Glutamatergic neuron (in vitro differentiated cells): ENCODE data around the gene HMGXB3. TPM values are rescaled to one million over a fixed set of nuclear protein-coding genes. Genes with fewer than 3 reads are reported as not detected.

ENCODE experiments used
- DNase-seq: peaks from one replicate; pipeline ENCODE4 v3.0.0; 2022
- H3K27ac Mint-ChIP-seq: one replicate; pipeline ENCODE4 v1.8.0; 2020; ENCODE audit warnings: mild to moderate bottlenecking, mixed read lengths, inconsistent platforms; ENCODE audit not compliant: unreplicated experiment
- H3K27me3 Mint-ChIP-seq: one replicate; pipeline ENCODE4 v1.8.0; 2020; ENCODE audit warnings: mild to moderate bottlenecking, moderate library complexity, mixed read lengths, inconsistent platforms; ENCODE audit not compliant: unreplicated experiment
- H3K36me3 Mint-ChIP-seq: one replicate; pipeline ENCODE4 v1.8.0; 2020; ENCODE audit warnings: mild to moderate bottlenecking, mixed read lengths, inconsistent platforms; ENCODE audit not compliant: unreplicated experiment
- H3K4me1 Mint-ChIP-seq: one replicate; pipeline ENCODE4 v1.8.0; 2020; ENCODE audit warnings: mild to moderate bottlenecking, low read depth, mixed read lengths, inconsistent platforms; ENCODE audit not compliant: unreplicated experiment
- H3K4me3 Mint-ChIP-seq: one replicate; pipeline ENCODE4 v1.8.0; 2020; ENCODE audit warnings: mild to moderate bottlenecking, mixed read lengths, inconsistent platforms; ENCODE audit not compliant: unreplicated experiment
- H3K9me3 Mint-ChIP-seq: one replicate; pipeline ENCODE4 v1.8.0; 2020; ENCODE audit warnings: mild to moderate bottlenecking, moderate library complexity, mixed read lengths, inconsistent platforms; ENCODE audit not compliant: unreplicated experiment
- total RNA-seq: library from RNA; stranded (reverse); fragmentation: NEBNext Ultra II Directional; extraction: Animal tissue kit (Norgen Biotek cat#: 25700); gene quantifications from one replicate; pipeline ENCODE4 v1.2.1, GENCODE V29; 2021; ENCODE audit not compliant: unreplicated experiment
- TF ChIP-seq, protein P1 (sequence below): fragments of 200-600 bp; sonication (generic); IDR thresholded peaks from one replicate; pipeline ENCODE4 v1.5.0; 2021; ENCODE audit not compliant: partially characterized antibody, unreplicated experiment

Gene HMGXB3
- total RNA-seq, 1 donor from 2014 or later: 48.6 TPM

DNA sequence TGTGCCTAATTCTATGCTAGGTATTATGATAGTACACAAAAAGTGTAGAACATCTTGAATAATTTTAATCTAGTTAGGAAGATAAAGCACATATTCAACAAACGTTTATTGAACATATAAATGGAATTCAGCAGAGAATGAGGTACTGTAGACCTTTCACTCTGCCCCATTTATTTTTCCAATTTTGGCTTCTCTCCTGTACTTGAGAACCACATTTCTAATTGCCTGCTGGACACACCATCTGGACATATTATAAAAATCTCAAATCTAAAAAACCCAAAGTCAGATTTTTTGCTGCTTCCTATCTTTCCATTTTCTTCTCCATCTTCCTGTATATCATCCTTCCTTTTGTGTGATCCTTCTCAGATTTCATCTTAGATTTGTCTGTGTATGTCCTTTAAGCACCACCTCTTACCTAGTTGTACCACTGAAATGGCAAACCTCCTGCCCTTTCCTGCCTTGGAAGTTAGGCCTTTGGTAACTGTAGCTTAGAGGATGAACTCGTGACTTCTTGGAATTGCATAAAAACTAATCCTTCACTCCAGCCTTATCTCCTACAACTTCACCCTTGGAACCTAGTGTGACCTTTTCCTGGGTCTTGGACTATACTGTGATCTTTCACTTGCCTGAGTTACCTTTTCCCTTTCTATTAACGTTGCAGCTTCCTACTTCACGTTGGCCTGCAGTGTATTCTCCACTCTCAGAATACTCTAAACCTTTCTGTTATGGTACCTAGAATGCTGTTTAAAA, 31.2 kb upstream of the HMGXB3 start:
- TF ChIP-seq, protein P1, sequence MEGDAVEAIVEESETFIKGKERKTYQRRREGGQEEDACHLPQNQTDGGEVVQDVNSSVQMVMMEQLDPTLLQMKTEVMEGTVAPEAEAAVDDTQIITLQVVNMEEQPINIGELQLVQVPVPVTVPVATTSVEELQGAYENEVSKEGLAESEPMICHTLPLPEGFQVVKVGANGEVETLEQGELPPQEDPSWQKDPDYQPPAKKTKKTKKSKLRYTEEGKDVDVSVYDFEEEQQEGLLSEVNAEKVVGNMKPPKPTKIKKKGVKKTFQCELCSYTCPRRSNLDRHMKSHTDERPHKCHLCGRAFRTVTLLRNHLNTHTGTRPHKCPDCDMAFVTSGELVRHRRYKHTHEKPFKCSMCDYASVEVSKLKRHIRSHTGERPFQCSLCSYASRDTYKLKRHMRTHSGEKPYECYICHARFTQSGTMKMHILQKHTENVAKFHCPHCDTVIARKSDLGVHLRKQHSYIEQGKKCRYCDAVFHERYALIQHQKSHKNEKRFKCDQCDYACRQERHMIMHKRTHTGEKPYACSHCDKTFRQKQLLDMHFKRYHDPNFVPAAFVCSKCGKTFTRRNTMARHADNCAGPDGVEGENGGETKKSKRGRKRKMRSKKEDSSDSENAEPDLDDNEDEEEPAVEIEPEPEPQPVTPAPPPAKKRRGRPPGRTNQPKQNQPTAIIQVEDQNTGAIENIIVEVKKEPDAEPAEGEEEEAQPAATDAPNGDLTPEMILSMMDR: no peak
- H3K36me3 Mint-ChIP-seq: no peaks in the 10 kb centered on the region

DNA sequence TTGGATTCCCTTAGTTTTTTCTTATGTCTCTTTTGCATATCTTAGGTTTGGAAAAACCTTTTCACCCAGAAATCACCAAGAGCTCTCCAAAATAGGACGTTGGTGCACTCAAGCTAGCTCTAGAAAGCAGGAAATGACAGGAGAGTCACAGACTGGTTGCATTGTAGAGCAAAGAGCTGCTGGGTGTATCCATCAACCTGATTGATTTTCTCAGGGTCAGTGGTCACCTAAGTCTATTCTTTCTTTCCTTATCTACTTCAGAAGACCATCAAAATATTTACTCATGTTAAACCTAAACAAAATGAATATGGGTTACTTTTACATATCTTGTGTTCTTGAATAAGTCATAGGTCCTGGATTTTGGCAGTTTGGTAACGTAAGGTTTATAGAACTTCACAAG, 25.1 kb upstream of the HMGXB3 start:
- TF ChIP-seq, protein P1: no peak
- Mint-ChIP-seq H3K27ac (no peak overlapping the region), H3K9me3 (no peaks in the 10 kb centered on the region), H3K4me3 (no peak overlapping the region), H3K36me3 (no peaks in the 10 kb centered on the region), H3K27me3 (no peaks in the 10 kb centered on the region), H3K4me1 (no peaks in the 10 kb centered on the region)
- no peak for DNase-seq

More for the DNA sequence above, 31.2 kb upstream of the HMGXB3 start:
- Mint-ChIP-seq H3K27me3 (no peaks in the 10 kb centered on the region), H3K9me3 (no peaks in the 10 kb centered on the region), H3K4me3 (no peak overlapping the region), H3K27ac (no peak overlapping the region), H3K4me1 (no peaks in the 10 kb centered on the region)
- DNase-seq: no peak

DNA sequence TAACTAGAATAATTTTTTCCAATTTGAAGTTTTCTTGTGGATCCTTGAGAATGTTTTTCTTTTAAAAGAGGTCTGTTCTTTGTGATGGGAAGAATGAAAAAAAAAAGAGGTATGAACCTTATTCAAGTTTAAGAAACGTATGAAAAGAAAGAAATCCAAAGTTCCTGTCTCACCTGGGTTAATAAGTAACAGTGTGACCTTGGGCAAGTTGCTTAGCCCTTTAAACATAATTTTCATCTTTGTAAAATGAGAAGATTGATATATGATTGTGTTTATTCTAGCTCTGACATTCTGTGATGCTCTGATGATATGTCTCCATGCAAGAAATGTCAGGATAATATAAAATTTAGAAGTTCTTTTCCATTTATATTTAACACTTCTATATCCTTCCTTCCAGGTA, 20.6 kb upstream of the HMGXB3 start:
- Mint-ChIP-seq H3K9me3 (no peaks in the 10 kb centered on the region), H3K27ac (no peak overlapping the region), H3K4me3 (no peak overlapping the region), H3K27me3 (no peaks in the 10 kb centered on the region), H3K4me1 (no peaks in the 10 kb centered on the region), H3K36me3 (no peaks in the 10 kb centered on the region)
- DNase-seq: no peak
- TF ChIP-seq, protein P1: no peak

DNA sequence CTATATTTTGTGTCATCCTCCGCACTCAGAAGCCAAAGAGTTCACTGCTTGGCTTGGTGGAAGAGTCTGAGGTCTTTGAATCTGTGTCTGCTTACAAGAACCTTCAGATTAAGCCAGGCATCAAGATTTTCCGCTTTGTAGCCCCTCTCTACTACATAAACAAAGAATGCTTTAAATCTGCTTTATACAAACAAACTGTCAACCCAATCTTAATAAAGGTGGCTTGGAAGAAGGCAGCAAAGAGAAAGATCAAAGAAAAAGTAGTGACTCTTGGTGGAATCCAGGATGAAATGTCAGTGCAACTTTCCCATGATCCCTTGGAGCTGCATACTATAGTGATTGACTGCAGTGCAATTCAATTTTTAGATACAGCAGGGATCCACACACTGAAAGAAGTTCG, 19.3 kb upstream of the HMGXB3 start:
- DNase-seq: no peak
- H3K9me3 Mint-ChIP-seq: no peaks in the 10 kb centered on the region

DNA sequence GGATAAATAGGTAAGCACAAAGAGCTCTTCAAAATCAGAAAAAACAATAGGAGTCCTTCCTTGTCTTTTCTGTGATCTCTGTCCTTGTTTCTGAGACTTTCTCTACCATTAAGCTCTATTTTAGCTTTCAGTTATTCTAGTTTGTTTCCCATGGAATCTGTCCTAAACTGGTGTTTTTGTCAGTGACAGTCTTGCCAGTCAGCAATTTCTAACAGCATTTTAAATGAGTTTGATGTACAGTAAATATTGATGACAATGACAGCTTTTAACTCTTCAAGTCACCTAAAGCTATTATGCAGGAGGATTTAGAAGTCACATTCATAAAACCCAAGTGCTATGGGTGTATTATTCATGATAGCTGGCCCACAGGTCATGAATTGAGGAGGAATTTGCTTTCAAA, 18.0 kb upstream of the HMGXB3 start:
- H3K36me3 Mint-ChIP-seq: no peaks in the 10 kb centered on the region
- no peaks in the 10 kb centered on the region for H3K9me3 Mint-ChIP-seq
- DNase-seq: no peak
- H3K4me1 Mint-ChIP-seq: no peaks in the 10 kb centered on the region
- H3K27me3 Mint-ChIP-seq: no peaks in the 10 kb centered on the region
- no peak overlapping the region for H3K4me3 Mint-ChIP-seq
- TF ChIP-seq, protein P1: no peak
- no peak overlapping the region for H3K27ac Mint-ChIP-seq

More for the DNA sequence above, 19.3 kb upstream of the HMGXB3 start:
- TF ChIP-seq, protein P1: no peak
- Mint-ChIP-seq H3K4me1 (no peaks in the 10 kb centered on the region), H3K36me3 (no peaks in the 10 kb centered on the region), H3K27ac (no peak overlapping the region), H3K4me3 (no peak overlapping the region), H3K27me3 (no peaks in the 10 kb centered on the region)
